GM18951 (cell line): ENCODE data around the gene SENP6.
"Not testable (repeated sequence)": the region's sequence is repeated elsewhere in the genome, so short reads cannot be mapped to it uniquely, and the experiment has no call there.

Experiments used
- POLR2A ChIP-seq: IDR thresholded peaks from 4 replicates; pipeline ENCODE4 v1.6.1; 2011; ENCODE audit warnings: mild to moderate bottlenecking; ENCODE audit not compliant: insufficient read length, insufficient read depth; ENCODE audit errors: extremely low read depth
- in situ Hi-C: fragments of 300-500 bp; cut with MboI; formaldehyde crosslinking; loops from one replicate; pipeline ENCODE4 v1.12.0; 2022; ENCODE audit warnings: low sequenced_read_pairs, mixed read lengths, inconsistent platforms; ENCODE audit not compliant: unreplicated experiment

Gene SENP6

GRCh38 chr6:75618437-75618836 lies 16.8 kb downstream of the SENP6 start:
- no peak for TF ChIP-seq POLR2A

GRCh38 chr6:75619230-75619899 lies 17.7 kb downstream of the SENP6 start:
- in situ Hi-C loops: no loop called here
- no peak for TF ChIP-seq POLR2A

More at GRCh38 chr6:75618437-75618836, 16.8 kb downstream of the SENP6 start:
- in situ Hi-C loops: no loop called here

- in situ Hi-C loops: no loop called here
Observed at GRCh38 chr6:75620381-75621304, 19.0 kb downstream of the SENP6 start.

GRCh38 chr6:75621846-75622245 lies 20.2 kb downstream of the SENP6 start:
- in situ Hi-C loops: no loop called here
- TF ChIP-seq POLR2A: no peak

More at GRCh38 chr6:75620381-75621304, 19.0 kb downstream of the SENP6 start:
- TF ChIP-seq POLR2A: no peak

GRCh38 chr6:75623491-75623890 lies 21.8 kb downstream of the SENP6 start:
- no peak for TF ChIP-seq POLR2A
- in situ Hi-C loops: no loop called here

GRCh38 chr6:75624335-75624734 lies 22.7 kb downstream of the SENP6 start:
- no peak for TF ChIP-seq POLR2A
- in situ Hi-C loops: no loop called here

GRCh38 chr6:75624988-75625387 lies 23.3 kb downstream of the SENP6 start:
- in situ Hi-C loops: no loop called here
- no peak for TF ChIP-seq POLR2A

GRCh38 chr6:75626561-75626960 lies 24.9 kb downstream of the SENP6 start:
- TF ChIP-seq POLR2A: no peak
- in situ Hi-C loops: no loop called here

GRCh38 chr6:75627708-75628107 lies 26.0 kb downstream of the SENP6 start:
- in situ Hi-C loops: not testable (repeated sequence)

- TF ChIP-seq POLR2A: no peak
- in situ Hi-C loops: no loop called here
Observed at GRCh38 chr6:75631859-75632635, 30.4 kb downstream of the SENP6 start.

GRCh38 chr6:75633045-75633444 lies 31.4 kb downstream of the SENP6 start:
- in situ Hi-C loops: no loop called here
- TF ChIP-seq POLR2A: no peak

- no peak for TF ChIP-seq POLR2A
- in situ Hi-C loops: no loop called here
Observed at GRCh38 chr6:75642311-75642710, 40.6 kb downstream of the SENP6 start.

- in situ Hi-C loops: no loop called here
Observed at GRCh38 chr6:75643173-75643572, 41.5 kb downstream of the SENP6 start.

GRCh38 chr6:75656479-75656878 lies 54.8 kb downstream of the SENP6 start:
- in situ Hi-C loops: no loop called here
- no peak for TF ChIP-seq POLR2A

More at GRCh38 chr6:75643173-75643572, 41.5 kb downstream of the SENP6 start:
- TF ChIP-seq POLR2A: no peak
